PC-3 (cell line): ENCODE results near the gene MYO19. TPM values are rescaled to one million over a fixed set of nuclear protein-coding genes. Genes with fewer than 3 reads are reported as not detected.
A peak's percentile ranks its signal among the peaks of the same experiment; 100 is the strongest.

Experiments
- ATAC-seq: fragments of 200-7000 bp; cut with Tn5 transposase; 2 replicates; pipeline ENCODE4 v1.9.1; 2020; ENCODE audit warnings: mild to moderate bottlenecking, moderate library complexity
- BruUV-seq: library from RNA; stranded (reverse); fragments of 400-500 nt; replicated peaks from 2 replicates; lab custom pipeline; 2021; lab: Mats Ljungman, UMichigan
- CTCF ChIA-PET: fragments of 300-600 bp; sonication (Branson Sonifier 250); formaldehyde crosslinking; loops from one replicate; lab custom pipeline; 2022; ENCODE audit warnings: antibody characterized with exemption; lab: Charles Lee
- POLR2A ChIA-PET: fragments of 300-600 bp; sonication (Branson Sonifier 250); formaldehyde crosslinking; loops from one replicate; lab custom pipeline; 2022; ENCODE audit warnings: antibody characterized with exemption; ENCODE audit not compliant: unreplicated experiment; lab: Charles Lee
- DNase-seq: peaks from one replicate; pipeline ENCODE4 v3.0.0-alpha.2; 2015
- H2AFZ ChIP-seq: fragments of 300-600 bp; sonication (generic); 2 replicates; pipeline ENCODE4 v1.6.0; 2016; ENCODE audit warnings: antibody characterized with exemption, low read length
- H3F3A ChIP-seq: fragments of 300-600 bp; sonication (generic); one replicate; pipeline ENCODE4 v1.6.0; 2017; ENCODE audit warnings: antibody characterized with exemption, low read length, control low read depth, mild to moderate bottlenecking; ENCODE audit not compliant: unreplicated experiment
- H3K27ac ChIP-seq: fragments of 300-600 bp; sonication (generic); 2 replicates; pipeline ENCODE4 v1.5.1; 2016; ENCODE audit warnings: mild to moderate bottlenecking, low read length
- H3K27me3 ChIP-seq: fragments of 300-600 bp; sonication (generic); 2 replicates; pipeline ENCODE4 v1.6.1; 2016; ENCODE audit warnings: low read length, mixed read lengths
- H3K36me3 ChIP-seq: fragments of 300-600 bp; sonication (generic); 2 replicates; pipeline ENCODE4 v1.6.1; 2016; ENCODE audit warnings: low read depth, mixed run types, low read length, mixed read lengths
- H3K4me1 ChIP-seq: fragments of 300-600 bp; sonication (generic); 2 replicates; pipeline ENCODE4 v1.5.1; 2016; ENCODE audit warnings: low read length; ENCODE audit not compliant: insufficient read depth
- H3K4me2 ChIP-seq: fragments of 300-600 bp; sonication (generic); 2 replicates; pipeline ENCODE4 v1.6.0; 2016; ENCODE audit warnings: low read length
- H3K4me3 ChIP-seq: fragments of 300-600 bp; sonication (generic); 2 replicates; pipeline ENCODE4 v1.5.1; 2016; ENCODE audit warnings: mild to moderate bottlenecking, low read length, mixed read lengths
- H3K79me2 ChIP-seq: fragments of 300-600 bp; sonication (generic); 2 replicates; pipeline ENCODE4 v1.6.1; 2017; ENCODE audit warnings: low read length, mixed read lengths
- H3K9ac ChIP-seq: fragments of 300-600 bp; sonication (generic); 2 replicates; pipeline ENCODE4 v1.6.0; 2016; ENCODE audit warnings: mild to moderate bottlenecking, low read length
- H3K9me2 ChIP-seq: fragments of 300-600 bp; sonication (generic); replicated peaks from 2 replicates; pipeline ENCODE4 v1.6.1; 2016; ENCODE audit warnings: mixed run types, low read length, mixed read lengths
- H3K9me3 ChIP-seq: fragments of 300-600 bp; sonication (generic); 2 replicates; pipeline ENCODE4 v1.6.1; 2016; ENCODE audit warnings: low read length, mixed read lengths
- H4K20me1 ChIP-seq: fragments of 300-600 bp; sonication (generic); 2 replicates; pipeline ENCODE4 v1.6.1; 2016; ENCODE audit warnings: low read length, mixed read lengths
- CTCF ChIP-seq: fragments of 300-600 bp; sonication (generic); conservative IDR thresholded peaks from 2 replicates; pipeline ENCODE4 v1.5.1; 2017; ENCODE audit warnings: antibody characterized with exemption, low read depth, mild to moderate bottlenecking, low read length
- EZH2 ChIP-seq: fragments of 300-600 bp; sonication (generic); IDR thresholded peaks from one replicate; pipeline ENCODE4 v1.6.1; 2017; ENCODE audit warnings: antibody characterized with exemption, mild to moderate bottlenecking, low read length; ENCODE audit not compliant: unreplicated experiment
- EZH2phosphoT487 ChIP-seq: fragments of 300-600 bp; sonication (generic); IDR thresholded peaks from 2 replicates; pipeline ENCODE4 v1.6.1; 2018; ENCODE audit warnings: mild to moderate bottlenecking, antibody characterized with exemption, low read length, borderline replicate concordance
- intact Hi-C: fragments of 100-400 bp; cut with micrococcal nuclease; formaldehyde crosslinking; loops from 2 replicates; pipeline ENCODE4 v1.9.0; 2023
- total RNA-seq: library from RNA; depleted of rRNA; stranded (reverse); fragments of >200 nt; gene quantifications from 2 replicates; pipeline ENCODE4 v1.2.3, GENCODE V29; 2014

Gene MYO19
- total RNA-seq, 1 experiment from 2014 or later, result 143 TPM

- Histone ChIP-seq H4K20me1 (0 out of 2 replicates have a peak, but pooled peaks cover 4% of the 10 kb centered on the region), H3K79me2 (peaks cover 13% of the 10 kb centered on the region), H3K36me3 (peaks cover 48% of the 10 kb centered on the region), H2AFZ (no peak overlapping the region), H3F3A (no peaks in the 10 kb centered on the region), H3K27me3 (no peaks in the 10 kb centered on the region), H3K9ac (0 out of 2 replicates have a peak overlapping the region, but pooled peaks have one; percentile 13), H3K9me3 (no peaks in the 10 kb centered on the region), H3K4me3 (no peak overlapping the region), H3K4me1 (peaks cover 39% of the 10 kb centered on the region), H3K9me2 (no peaks in the 10 kb centered on the region), H3K27ac (peak overlapping the region; percentile 86), H3K4me2 (peak overlapping the region; percentile 24; the same call in 1 of the 2 replicates)
- intact Hi-C loops, result no loop called here
- BruUV-seq, result no TSS peak
- TF ChIP-seq CTCF (no peak), EZH2 (no peak), EZH2phosphoT487 (no peak)
- peak; percentile 14 for DNase-seq
- no peak for ATAC-seq
- CTCF ChIA-PET, result no interaction called here
- POLR2A ChIA-PET, result no interaction called here
These were observed 9.6 kb downstream of the MYO19 start for GRCh38 chr17:36525113-36525512.

GRCh38 chr17:36524428-36524876 lies 10.2 kb downstream of the MYO19 start:
- no peak overlapping the region for H2AFZ ChIP-seq
- 0 out of 2 replicates have a peak, but pooled peaks cover 4% of the 10 kb centered on the region for H4K20me1 ChIP-seq
- TF ChIP-seq EZH2phosphoT487, result no peak
- no peak for TF ChIP-seq CTCF
- no peak for TF ChIP-seq EZH2
- DNase-seq, result peak; percentile 75
- no peaks in the 10 kb centered on the region for H3F3A ChIP-seq
- ChIA-PET CTCF (no interaction called here), POLR2A (no interaction called here)
- H3K4me3 ChIP-seq, result no peak overlapping the region
- H3K9me3 ChIP-seq, result no peaks in the 10 kb centered on the region
- BruUV-seq, result no TSS peak
- peak overlapping the region; percentile 86 for H3K27ac ChIP-seq
- ATAC-seq, result peak; percentile 77
- H3K9ac ChIP-seq, result no peak overlapping the region
- peak overlapping the region; percentile 24; the same call in 1 of the 2 replicates for H3K4me2 ChIP-seq
- no peaks in the 10 kb centered on the region for H3K9me2 ChIP-seq
- peaks cover 48% of the 10 kb centered on the region for H3K36me3 ChIP-seq
- intact Hi-C loops, result no loop called here
- no peaks in the 10 kb centered on the region for H3K27me3 ChIP-seq
- H3K4me1 ChIP-seq, result peaks cover 35% of the 10 kb centered on the region
- H3K79me2 ChIP-seq, result peaks cover 13% of the 10 kb centered on the region

GRCh38 chr17:36523113-36523512 lies 11.6 kb downstream of the MYO19 start:
- intact Hi-C loops, result no loop called here
- H3K36me3 ChIP-seq, result peaks cover 47% of the 10 kb centered on the region
- BruUV-seq, result no TSS peak

More at GRCh38 chr17:36523113-36523512, 11.6 kb downstream of the MYO19 start:
- Histone ChIP-seq H3F3A (no peaks in the 10 kb centered on the region), H3K79me2 (0 out of 2 replicates have a peak, but pooled peaks cover 7% of the 10 kb centered on the region), H3K27ac (no peak overlapping the region), H2AFZ (no peak overlapping the region), H3K9ac (no peak overlapping the region), H3K27me3 (no peaks in the 10 kb centered on the region), H3K4me2 (no peak overlapping the region), H3K4me3 (no peak overlapping the region), H3K4me1 (peaks cover 26% of the 10 kb centered on the region), H3K9me2 (no peaks in the 10 kb centered on the region), H4K20me1 (no peaks in the 10 kb centered on the region), H3K9me3 (no peaks in the 10 kb centered on the region)
- CTCF ChIA-PET, result no interaction called here
- TF ChIP-seq CTCF (no peak), EZH2phosphoT487 (no peak), EZH2 (no peak)
- ATAC-seq (no peak), DNase-seq (no peak)
- POLR2A ChIA-PET, result no interaction called here
